Neural crest cell (in vitro differentiated cells): Measurements from ENCODE around the gene PDE7B. TPM values are rescaled to one million over a fixed set of nuclear protein-coding genes. Genes with fewer than 3 reads are reported as not detected.

Experiments
- DNase-seq: peaks from one replicate; pipeline ENCODE4 v3.0.0; 2021; ENCODE audit warnings: low read depth, mixed read lengths, low spot score
- H3K27ac Mint-ChIP-seq: one replicate; pipeline ENCODE4 v1.8.0; 2021; ENCODE audit warnings: mild to moderate bottlenecking, mixed read lengths; ENCODE audit not compliant: unreplicated experiment
- H3K27me3 Mint-ChIP-seq: 2 replicates; pipeline ENCODE4 v1.8.0; 2021; ENCODE audit warnings: low read depth, mild to moderate bottlenecking, mixed read lengths
- H3K36me3 Mint-ChIP-seq: 2 replicates; pipeline ENCODE4 v1.8.0; 2021; ENCODE audit warnings: low read depth, mild to moderate bottlenecking, mixed read lengths
- H3K4me1 Mint-ChIP-seq: 2 replicates; pipeline ENCODE4 v1.8.0; 2021; ENCODE audit warnings: mixed read lengths
- H3K4me3 Mint-ChIP-seq: one replicate; pipeline ENCODE4 v1.8.0; 2021; ENCODE audit warnings: mild to moderate bottlenecking, mixed read lengths
- H3K9me3 Mint-ChIP-seq: 2 replicates; pipeline ENCODE4 v1.8.0; 2021; ENCODE audit warnings: mixed read lengths
- total RNA-seq: library from RNA; stranded (reverse); gene quantifications from 2 replicates; pipeline ENCODE4 v1.2.1, GENCODE V29; 2021
- TF ChIP-seq, protein P1 (sequence below): fragments of 200-600 bp; sonication (generic); conservative IDR thresholded peaks from 2 replicates; pipeline ENCODE4 v1.5.0; 2021; ENCODE audit warnings: antibody characterized with exemption, mild to moderate bottlenecking

Gene PDE7B
- total RNA-seq, 1 donor from 2014 or later = 0.58 TPM

GRCh38 chr6:135897087-135897486, 45.6 kb downstream of the PDE7B start:
- Mint-ChIP-seq H3K4me1 (no peaks in the 10 kb centered on the region), H3K27ac (no peak overlapping the region), H3K4me3 (no peak overlapping the region), H3K27me3 (no peaks in the 10 kb centered on the region), H3K9me3 (peaks cover 3% of the 10 kb centered on the region), H3K36me3 (no peaks in the 10 kb centered on the region)
- TF ChIP-seq, protein P1, sequence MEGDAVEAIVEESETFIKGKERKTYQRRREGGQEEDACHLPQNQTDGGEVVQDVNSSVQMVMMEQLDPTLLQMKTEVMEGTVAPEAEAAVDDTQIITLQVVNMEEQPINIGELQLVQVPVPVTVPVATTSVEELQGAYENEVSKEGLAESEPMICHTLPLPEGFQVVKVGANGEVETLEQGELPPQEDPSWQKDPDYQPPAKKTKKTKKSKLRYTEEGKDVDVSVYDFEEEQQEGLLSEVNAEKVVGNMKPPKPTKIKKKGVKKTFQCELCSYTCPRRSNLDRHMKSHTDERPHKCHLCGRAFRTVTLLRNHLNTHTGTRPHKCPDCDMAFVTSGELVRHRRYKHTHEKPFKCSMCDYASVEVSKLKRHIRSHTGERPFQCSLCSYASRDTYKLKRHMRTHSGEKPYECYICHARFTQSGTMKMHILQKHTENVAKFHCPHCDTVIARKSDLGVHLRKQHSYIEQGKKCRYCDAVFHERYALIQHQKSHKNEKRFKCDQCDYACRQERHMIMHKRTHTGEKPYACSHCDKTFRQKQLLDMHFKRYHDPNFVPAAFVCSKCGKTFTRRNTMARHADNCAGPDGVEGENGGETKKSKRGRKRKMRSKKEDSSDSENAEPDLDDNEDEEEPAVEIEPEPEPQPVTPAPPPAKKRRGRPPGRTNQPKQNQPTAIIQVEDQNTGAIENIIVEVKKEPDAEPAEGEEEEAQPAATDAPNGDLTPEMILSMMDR = no peak
- no peak for DNase-seq

DNA sequence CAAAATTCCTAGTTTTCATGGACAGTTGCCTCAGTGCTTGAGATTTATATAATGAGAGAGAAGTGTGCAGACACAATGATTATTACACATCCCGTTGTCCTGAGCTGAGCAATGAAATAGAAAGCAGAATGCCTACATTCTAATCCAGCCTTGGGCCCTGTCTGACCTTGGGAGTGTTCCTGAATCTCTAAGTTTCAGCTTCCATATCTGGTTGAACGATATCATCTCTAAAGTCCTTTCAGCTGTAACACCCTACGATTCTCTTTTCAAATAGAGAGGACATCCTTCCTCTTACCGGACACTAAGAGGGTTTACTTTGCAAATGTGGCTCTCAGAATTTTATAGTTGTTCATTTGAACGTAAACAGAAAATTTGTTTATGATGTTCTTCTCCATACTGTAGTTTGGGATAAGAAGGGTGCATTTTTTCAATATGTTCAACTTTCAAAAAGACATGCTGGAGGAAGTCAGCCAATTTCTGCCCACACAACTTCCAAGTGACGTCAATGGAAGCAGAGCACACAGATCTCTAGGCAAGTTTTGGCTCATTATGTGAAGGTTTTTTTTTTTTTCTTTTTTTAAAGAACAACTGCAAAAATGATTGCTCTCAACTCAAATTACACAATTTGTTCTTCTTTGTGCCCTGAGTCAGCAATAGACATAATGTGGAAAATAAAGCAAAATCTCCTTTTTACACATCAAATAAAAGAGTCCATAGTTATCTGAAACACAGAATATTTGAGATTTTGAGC, 50.4 kb downstream of the PDE7B start:
- no peak overlapping the region for H3K4me3 Mint-ChIP-seq
- TF ChIP-seq, protein P1 = no peak
- no peak overlapping the region for H3K27ac Mint-ChIP-seq
- no peaks in the 10 kb centered on the region for H3K36me3 Mint-ChIP-seq
- H3K27me3 Mint-ChIP-seq = no peaks in the 10 kb centered on the region
- H3K4me1 Mint-ChIP-seq = no peaks in the 10 kb centered on the region
- H3K9me3 Mint-ChIP-seq = no peaks in the 10 kb centered on the region
- DNase-seq = no peak

DNA sequence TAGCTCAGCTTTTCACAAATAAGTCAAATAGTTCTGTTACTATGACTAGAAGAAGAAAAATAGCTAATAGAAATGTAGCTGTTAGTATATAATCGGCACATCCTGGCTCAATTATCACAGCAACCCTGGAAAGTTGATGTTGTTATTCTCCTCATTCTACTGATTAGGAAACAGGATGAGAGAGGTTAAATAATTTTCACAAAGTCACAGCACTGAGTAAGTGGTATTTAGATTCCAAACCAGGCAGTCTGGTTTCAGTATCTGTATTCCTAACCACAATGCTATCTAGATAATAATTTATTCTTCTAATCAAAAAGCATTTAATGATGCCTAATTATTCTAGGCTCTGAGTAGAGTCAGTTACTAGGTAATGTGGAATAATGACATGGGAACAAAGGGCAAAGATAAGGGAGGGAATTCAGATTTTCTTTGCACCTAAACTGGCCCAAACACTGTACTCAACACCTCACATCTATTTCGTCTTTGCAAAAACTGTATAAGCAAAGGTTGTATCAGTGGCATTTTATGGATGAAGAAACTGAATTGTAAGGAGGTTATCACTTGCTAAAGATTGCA, 51.3 kb downstream of the PDE7B start:
- no peaks in the 10 kb centered on the region for H3K36me3 Mint-ChIP-seq
- DNase-seq = no peak
- TF ChIP-seq, protein P1 = no peak
- no peaks in the 10 kb centered on the region for H3K27me3 Mint-ChIP-seq
- H3K27ac Mint-ChIP-seq = no peak overlapping the region
- no peaks in the 10 kb centered on the region for H3K9me3 Mint-ChIP-seq
- no peak overlapping the region for H3K4me3 Mint-ChIP-seq
- no peaks in the 10 kb centered on the region for H3K4me1 Mint-ChIP-seq

- Mint-ChIP-seq H3K36me3 (no peaks in the 10 kb centered on the region), H3K9me3 (no peaks in the 10 kb centered on the region)
These were observed 53.2 kb downstream of the PDE7B start for GRCh38 chr6:135904666-135905065.

GRCh38 chr6:135905604-135906300, 54.3 kb downstream of the PDE7B start:
- TF ChIP-seq, protein P1 = no peak
- H3K9me3 Mint-ChIP-seq = no peaks in the 10 kb centered on the region
- DNase-seq = no peak
- H3K36me3 Mint-ChIP-seq = no peaks in the 10 kb centered on the region
- no peaks in the 10 kb centered on the region for H3K27me3 Mint-ChIP-seq
- no peak overlapping the region for H3K27ac Mint-ChIP-seq
- H3K4me3 Mint-ChIP-seq = no peak overlapping the region
- no peaks in the 10 kb centered on the region for H3K4me1 Mint-ChIP-seq

More at GRCh38 chr6:135904666-135905065, 53.2 kb downstream of the PDE7B start:
- no peak overlapping the region for H3K4me3 Mint-ChIP-seq
- H3K27ac Mint-ChIP-seq = no peak overlapping the region
- no peak for DNase-seq
- TF ChIP-seq, protein P1 = no peak
- H3K4me1 Mint-ChIP-seq = no peaks in the 10 kb centered on the region
- no peaks in the 10 kb centered on the region for H3K27me3 Mint-ChIP-seq
